Liver (tissue), 9 donors: ENCODE data around the gene WBP2. TPM values are rescaled to one million over a fixed set of nuclear protein-coding genes. Genes with fewer than 3 reads are reported as not detected.

Experiments
- DNase-seq: peaks from one replicate; pipeline ENCODE4 v3.0.0-alpha.2; 2017; ENCODE audit warnings: low spot score
- H3K27ac ChIP-seq, 2 donors: one replicate each; pipeline ENCODE4 v1.7.0; 2013; ENCODE audit warnings: inconsistent platforms in 2 of 2, low read length in 2 of 2, control low read depth in 1 of 2, low read depth in 1 of 2, mild to moderate bottlenecking in 1 of 2
- H3K27me3 ChIP-seq, 4 donors: one replicate each; pipeline versions ENCODE4 v1.6.1 to v1.7.0; 2013; ENCODE audit warnings: low read length in 3 of 4, inconsistent platforms in 1 of 4, mild to moderate bottlenecking in 1 of 4, moderate library complexity in 1 of 4; ENCODE audit not compliant: control insufficient read depth in 4 of 4, insufficient read depth in 4 of 4
- H3K36me3 ChIP-seq, 4 donors: one replicate each; pipeline versions ENCODE4 v1.6.1 to v1.7.0; 2013; ENCODE audit warnings: low read length in 3 of 4, mild to moderate bottlenecking in 3 of 4, low read depth in 1 of 4, moderate library complexity in 1 of 4; ENCODE audit not compliant: control insufficient read depth in 4 of 4, insufficient read depth in 3 of 4
- H3K4me1 ChIP-seq, 4 donors: one replicate each; pipeline versions ENCODE4 v1.6.1 to v1.7.0; 2013; ENCODE audit warnings: low read length in 3 of 4, mild to moderate bottlenecking in 3 of 4, moderate library complexity in 1 of 4; ENCODE audit not compliant: control insufficient read depth in 4 of 4, insufficient read depth in 4 of 4
- H3K4me3 ChIP-seq, 3 donors: one replicate each; pipeline versions ENCODE4 v1.6.1 to v1.7.0; 2013; ENCODE audit warnings: low read length in 3 of 3, control low read depth in 1 of 3, low read depth in 1 of 3, mild to moderate bottlenecking in 1 of 3
- H3K9ac ChIP-seq, 2 donors: one replicate each; pipeline ENCODE4 v1.7.0; 2013; ENCODE audit warnings: low read length in 2 of 2, mild to moderate bottlenecking in 2 of 2, moderate library complexity in 2 of 2, control low read depth in 1 of 2, low read depth in 1 of 2
- H3K9me3 ChIP-seq, 4 donors: one replicate each; pipeline versions ENCODE4 v1.6.1 to v1.7.0; 2013; ENCODE audit warnings: low read length in 3 of 4; ENCODE audit not compliant: control insufficient read depth in 4 of 4
- ATF3 ChIP-seq: IDR thresholded peaks from 2 replicates; pipeline ENCODE4 v1.6.1; 2016; ENCODE audit warnings: antibody characterized with exemption
- CTCF ChIP-seq: fragments of 150-350 bp; IDR thresholded peaks from 2 replicates; pipeline ENCODE4 v1.5.1; 2017; ENCODE audit warnings: improper control_type of control experiment, low read depth, low read length; ENCODE audit not compliant: missing input control
- EGR1 ChIP-seq, 2 donors: IDR thresholded peaks; 2 replicates each; pipeline ENCODE4 v1.6.1; 2016 to 2018; ENCODE audit warnings: antibody characterized with exemption in 2 of 2, low read depth in 2 of 2
- FOXA1 ChIP-seq: IDR thresholded peaks from 2 replicates; pipeline ENCODE4 v1.6.1; 2016; ENCODE audit warnings: antibody characterized with exemption
- FOXA2 ChIP-seq: IDR thresholded peaks from 2 replicates; pipeline ENCODE4 v1.6.1; 2016; ENCODE audit warnings: antibody characterized with exemption
- GABPA ChIP-seq, 2 donors: IDR thresholded peaks in 1 of 2; conservative IDR thresholded peaks in 1 of 2; 2 replicates each; pipeline ENCODE4 v1.6.1; 2016; ENCODE audit warnings: antibody characterized with exemption in 2 of 2, mild to moderate bottlenecking in 1 of 2, moderate library complexity in 1 of 2
- HNF4A ChIP-seq, 2 donors: conservative IDR thresholded peaks; 2 replicates each; pipeline ENCODE4 v1.6.1; 2016; ENCODE audit warnings: antibody characterized with exemption in 2 of 2, mild to moderate bottlenecking in 2 of 2
- HNF4G ChIP-seq: IDR thresholded peaks from 2 replicates; pipeline ENCODE4 v1.6.1; 2016; ENCODE audit warnings: antibody characterized with exemption
- JUND ChIP-seq, 2 donors: IDR thresholded peaks; 2 replicates each; pipeline ENCODE4 v1.6.1; 2016; ENCODE audit warnings: antibody characterized with exemption in 2 of 2
- NR2F2 ChIP-seq: IDR thresholded peaks from 2 replicates; pipeline ENCODE4 v1.6.1; 2016; ENCODE audit warnings: antibody characterized with exemption
- RAD21 ChIP-seq, 2 donors: IDR thresholded peaks; 2 replicates each; pipeline ENCODE4 v1.6.1; 2016; ENCODE audit warnings: antibody characterized with exemption in 2 of 2, mild to moderate bottlenecking in 2 of 2
- RXRA ChIP-seq, 2 donors: IDR thresholded peaks; 2 replicates each; pipeline ENCODE4 v1.6.1; 2017 to 2018; ENCODE audit warnings: antibody characterized with exemption in 2 of 2, mild to moderate bottlenecking in 1 of 2
- SP1 ChIP-seq: IDR thresholded peaks from 2 replicates; pipeline ENCODE4 v1.6.1; 2018; ENCODE audit warnings: antibody characterized with exemption, mild to moderate bottlenecking
- TAF1 ChIP-seq: conservative IDR thresholded peaks from 2 replicates; pipeline ENCODE4 v1.6.1; 2016; ENCODE audit warnings: antibody characterized with exemption, mild to moderate bottlenecking
- YY1 ChIP-seq: IDR thresholded peaks from 2 replicates; pipeline ENCODE4 v1.6.1; 2016; ENCODE audit warnings: antibody characterized with exemption, mild to moderate bottlenecking
- ZBTB33 ChIP-seq: IDR thresholded peaks from 2 replicates; pipeline ENCODE4 v1.6.1; 2016; ENCODE audit warnings: antibody characterized with exemption
- WGBS: extraction: QIAGEN DNeasy Blood & Tissue Kit; methylation state at CpG from one replicate; pipeline ENCODE4 v1.1.7; 2013; 5-methylcytosine and 5-hydroxymethylcytosine counted together
- polyA plus RNA-seq, 2 donors: library from polyadenylated mRNA; stranded (reverse) in 1 of 2; unstranded in 1 of 2; fragments of 200-250 nt in 1 of 2; fragments of >200 nt in 1 of 2; fragmentation: Nextera tagmentation in 1 of 2; extraction: Ambion mirVana in 1 of 2; gene quantifications; one replicate each; pipeline versions ENCODE4 v1.2.1 to v1.2.3, GENCODE V29; 2013 to 2015
- total RNA-seq, 2 donors: library from RNA; depleted of rRNA; stranded (reverse); fragments of >200 nt; gene quantifications; one replicate each; pipeline ENCODE4 v1.2.3, GENCODE V29; 2014
- TF ChIP-seq, protein P1 (sequence below): IDR thresholded peaks from 2 replicates; pipeline ENCODE4 v1.6.1; 2016; ENCODE audit warnings: antibody characterized with exemption, mild to moderate bottlenecking
- TF ChIP-seq, protein P2 (sequence below): IDR thresholded peaks from 2 replicates; pipeline ENCODE4 v1.6.1; 2016; ENCODE audit warnings: antibody characterized with exemption
- donor health status: healthy.
- donor health status: healthy.
- donor health status: healthy.
- donor health status: healthy.
- donor health status: healthy.

WBP2 gene
- total and polyA plus RNA-seq, 4 donors: 29.0 to 99.4 (median 51.6) TPM

DNA sequence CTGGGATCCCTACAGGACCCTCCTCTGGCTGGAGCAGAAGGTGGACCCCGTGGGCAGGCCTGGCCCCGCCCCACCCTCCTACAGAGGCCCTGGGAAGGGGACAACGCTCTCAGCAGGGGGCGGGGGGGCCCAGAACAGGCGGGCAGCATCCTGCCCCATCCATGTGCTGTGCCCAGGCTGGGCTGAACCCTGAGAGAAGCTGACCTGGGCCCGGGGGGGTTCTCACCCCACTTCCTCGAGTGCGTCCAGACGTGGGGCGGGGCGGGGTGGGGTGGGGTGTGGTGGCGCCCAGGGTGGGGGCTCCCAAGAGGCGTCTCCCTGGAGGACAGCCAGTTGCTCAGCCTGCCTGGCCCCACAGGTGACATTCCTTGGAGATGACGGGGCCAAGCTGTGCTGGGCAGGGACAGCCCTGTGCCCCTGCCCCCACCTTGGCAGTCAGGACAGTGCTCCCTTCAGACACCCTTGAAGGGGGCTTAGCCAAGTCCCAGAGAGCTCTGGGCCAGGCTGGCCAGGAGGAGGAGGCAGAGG is 10.5 kb downstream of the WBP2 start:
- Histone ChIP-seq H3K27ac (peak overlapping the region; percentile 70 to 77), H3K4me3 (peak overlapping the region in 1 of 3 donors; percentile 39), H3K9me3 (no peaks in the 10 kb centered on the region), H3K36me3 (peaks cover 25 to 44% (median 35%) of the 10 kb centered on the region in 4 donors), H3K27me3 (no peaks in the 10 kb centered on the region), H3K4me1 (peaks cover 0 to 28% (median 13%) of the 10 kb centered on the region in 4 donors), H3K9ac (peak overlapping the region in 1 of 2 donors; percentile 47)
- 55% methylated on average over 14 of the region's 14 CpGs for WGBS
- TF ChIP-seq EGR1 (IDR thresholded peaks at IDR 0.05; ENCODE audit: low read depth in 2 of 2) (no peak), HNF4A (conservative IDR thresholded peaks at IDR 0.05) (no peak), HNF4G (no peak), FOXA1 (no peak), YY1 (no peak), JUND (IDR thresholded peaks at IDR 0.05) (no peak)
- DNase-seq: peak; percentile 77

- peak; percentile 75 for DNase-seq
- H3K4me1 ChIP-seq: peaks cover 0 to 20% (median 10%) of the 10 kb centered on the region in 4 donors
- H3K27ac ChIP-seq: peak within 1 kb of the TSS; percentile 70 to 77
- 57% methylated on average over 35 of the region's 35 CpGs for WGBS
- H3K9ac ChIP-seq: peak within 1 kb of the TSS; percentile 26 to 47
- peaks cover 19 to 39% (median 28%) of the 10 kb centered on the region in 4 donors for H3K36me3 ChIP-seq
- TF ChIP-seq HNF4A (conservative IDR thresholded peaks at IDR 0.05): no peak
- TF ChIP-seq, protein P1, sequence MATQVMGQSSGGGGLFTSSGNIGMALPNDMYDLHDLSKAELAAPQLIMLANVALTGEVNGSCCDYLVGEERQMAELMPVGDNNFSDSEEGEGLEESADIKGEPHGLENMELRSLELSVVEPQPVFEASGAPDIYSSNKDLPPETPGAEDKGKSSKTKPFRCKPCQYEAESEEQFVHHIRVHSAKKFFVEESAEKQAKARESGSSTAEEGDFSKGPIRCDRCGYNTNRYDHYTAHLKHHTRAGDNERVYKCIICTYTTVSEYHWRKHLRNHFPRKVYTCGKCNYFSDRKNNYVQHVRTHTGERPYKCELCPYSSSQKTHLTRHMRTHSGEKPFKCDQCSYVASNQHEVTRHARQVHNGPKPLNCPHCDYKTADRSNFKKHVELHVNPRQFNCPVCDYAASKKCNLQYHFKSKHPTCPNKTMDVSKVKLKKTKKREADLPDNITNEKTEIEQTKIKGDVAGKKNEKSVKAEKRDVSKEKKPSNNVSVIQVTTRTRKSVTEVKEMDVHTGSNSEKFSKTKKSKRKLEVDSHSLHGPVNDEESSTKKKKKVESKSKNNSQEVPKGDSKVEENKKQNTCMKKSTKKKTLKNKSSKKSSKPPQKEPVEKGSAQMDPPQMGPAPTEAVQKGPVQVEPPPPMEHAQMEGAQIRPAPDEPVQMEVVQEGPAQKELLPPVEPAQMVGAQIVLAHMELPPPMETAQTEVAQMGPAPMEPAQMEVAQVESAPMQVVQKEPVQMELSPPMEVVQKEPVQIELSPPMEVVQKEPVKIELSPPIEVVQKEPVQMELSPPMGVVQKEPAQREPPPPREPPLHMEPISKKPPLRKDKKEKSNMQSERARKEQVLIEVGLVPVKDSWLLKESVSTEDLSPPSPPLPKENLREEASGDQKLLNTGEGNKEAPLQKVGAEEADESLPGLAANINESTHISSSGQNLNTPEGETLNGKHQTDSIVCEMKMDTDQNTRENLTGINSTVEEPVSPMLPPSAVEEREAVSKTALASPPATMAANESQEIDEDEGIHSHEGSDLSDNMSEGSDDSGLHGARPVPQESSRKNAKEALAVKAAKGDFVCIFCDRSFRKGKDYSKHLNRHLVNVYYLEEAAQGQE: no peak
- TF ChIP-seq ATF3: no peak
- TF ChIP-seq GABPA (IDR thresholded peaks at IDR 0.05 in 1 of 2, conservative IDR thresholded peaks at IDR 0.05 in 1 of 2): no peak
- TF ChIP-seq FOXA1: no peak
- no peak for TF ChIP-seq RXRA (IDR thresholded peaks at IDR 0.05)
- TF ChIP-seq JUND (IDR thresholded peaks at IDR 0.05): no peak
- TF ChIP-seq, protein P2, sequence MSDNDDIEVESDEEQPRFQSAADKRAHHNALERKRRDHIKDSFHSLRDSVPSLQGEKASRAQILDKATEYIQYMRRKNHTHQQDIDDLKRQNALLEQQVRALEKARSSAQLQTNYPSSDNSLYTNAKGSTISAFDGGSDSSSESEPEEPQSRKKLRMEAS: no peak
- TF ChIP-seq CTCF: no peak
- no peak for TF ChIP-seq NR2F2
- TF ChIP-seq HNF4G: no peak
- TF ChIP-seq TAF1: no peak
- TF ChIP-seq RAD21 (IDR thresholded peaks at IDR 0.05): no peak
- TF ChIP-seq ZBTB33: no peak
- TF ChIP-seq FOXA2: no peak
- TF ChIP-seq SP1: no peak
- peak within 1 kb of the TSS in 2 of 3 donors; percentile 18 to 39 for H3K4me3 ChIP-seq
- H3K27me3 ChIP-seq: no peaks in the 10 kb centered on the region
- H3K9me3 ChIP-seq: no peaks in the 10 kb centered on the region
Measured at GRCh38 chr17:75843577-75844529, 11.3 kb downstream of the WBP2 start, which contains the start of gene UNC13D. TSS of gene UNC13D (minus strand) at chr17:75844404. CDS start at chr17:75844337, 67 bp downstream.
